GM12872 (cell line): ENCODE measurements around the gene FOXL3.

ENCODE experiments used
- TF ChIP-seq, protein P1 (sequence below): IDR thresholded peaks from 3 replicates; pipeline ENCODE4 v1.5.1; 2011; ENCODE audit warnings: low read depth, mild to moderate bottlenecking, low read length, moderate library complexity; ENCODE audit not compliant: insufficient read depth

Gene FOXL3

DNA sequence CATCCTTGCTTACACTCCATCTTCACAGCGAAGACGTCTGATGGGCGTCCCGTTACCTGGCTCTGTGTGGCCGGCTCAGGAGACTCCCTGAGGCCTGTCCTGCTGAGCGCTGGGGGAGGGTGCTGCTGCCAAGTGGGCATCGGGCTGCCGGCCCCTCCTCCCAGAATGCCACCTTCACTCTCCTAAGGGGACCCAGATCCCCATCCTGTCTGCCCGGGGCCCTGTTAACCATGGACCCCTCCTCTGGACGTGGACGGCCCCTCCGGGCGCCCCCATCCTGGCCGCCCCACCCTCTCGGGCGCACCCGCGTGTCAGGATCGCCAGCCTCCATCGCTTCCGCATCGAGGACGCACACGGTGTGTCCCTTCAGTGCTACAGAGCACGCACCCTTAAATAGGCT, 7.3 kb upstream of the FOXL3 start:
- TF ChIP-seq, protein P1, sequence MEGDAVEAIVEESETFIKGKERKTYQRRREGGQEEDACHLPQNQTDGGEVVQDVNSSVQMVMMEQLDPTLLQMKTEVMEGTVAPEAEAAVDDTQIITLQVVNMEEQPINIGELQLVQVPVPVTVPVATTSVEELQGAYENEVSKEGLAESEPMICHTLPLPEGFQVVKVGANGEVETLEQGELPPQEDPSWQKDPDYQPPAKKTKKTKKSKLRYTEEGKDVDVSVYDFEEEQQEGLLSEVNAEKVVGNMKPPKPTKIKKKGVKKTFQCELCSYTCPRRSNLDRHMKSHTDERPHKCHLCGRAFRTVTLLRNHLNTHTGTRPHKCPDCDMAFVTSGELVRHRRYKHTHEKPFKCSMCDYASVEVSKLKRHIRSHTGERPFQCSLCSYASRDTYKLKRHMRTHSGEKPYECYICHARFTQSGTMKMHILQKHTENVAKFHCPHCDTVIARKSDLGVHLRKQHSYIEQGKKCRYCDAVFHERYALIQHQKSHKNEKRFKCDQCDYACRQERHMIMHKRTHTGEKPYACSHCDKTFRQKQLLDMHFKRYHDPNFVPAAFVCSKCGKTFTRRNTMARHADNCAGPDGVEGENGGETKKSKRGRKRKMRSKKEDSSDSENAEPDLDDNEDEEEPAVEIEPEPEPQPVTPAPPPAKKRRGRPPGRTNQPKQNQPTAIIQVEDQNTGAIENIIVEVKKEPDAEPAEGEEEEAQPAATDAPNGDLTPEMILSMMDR = no peak

DNA sequence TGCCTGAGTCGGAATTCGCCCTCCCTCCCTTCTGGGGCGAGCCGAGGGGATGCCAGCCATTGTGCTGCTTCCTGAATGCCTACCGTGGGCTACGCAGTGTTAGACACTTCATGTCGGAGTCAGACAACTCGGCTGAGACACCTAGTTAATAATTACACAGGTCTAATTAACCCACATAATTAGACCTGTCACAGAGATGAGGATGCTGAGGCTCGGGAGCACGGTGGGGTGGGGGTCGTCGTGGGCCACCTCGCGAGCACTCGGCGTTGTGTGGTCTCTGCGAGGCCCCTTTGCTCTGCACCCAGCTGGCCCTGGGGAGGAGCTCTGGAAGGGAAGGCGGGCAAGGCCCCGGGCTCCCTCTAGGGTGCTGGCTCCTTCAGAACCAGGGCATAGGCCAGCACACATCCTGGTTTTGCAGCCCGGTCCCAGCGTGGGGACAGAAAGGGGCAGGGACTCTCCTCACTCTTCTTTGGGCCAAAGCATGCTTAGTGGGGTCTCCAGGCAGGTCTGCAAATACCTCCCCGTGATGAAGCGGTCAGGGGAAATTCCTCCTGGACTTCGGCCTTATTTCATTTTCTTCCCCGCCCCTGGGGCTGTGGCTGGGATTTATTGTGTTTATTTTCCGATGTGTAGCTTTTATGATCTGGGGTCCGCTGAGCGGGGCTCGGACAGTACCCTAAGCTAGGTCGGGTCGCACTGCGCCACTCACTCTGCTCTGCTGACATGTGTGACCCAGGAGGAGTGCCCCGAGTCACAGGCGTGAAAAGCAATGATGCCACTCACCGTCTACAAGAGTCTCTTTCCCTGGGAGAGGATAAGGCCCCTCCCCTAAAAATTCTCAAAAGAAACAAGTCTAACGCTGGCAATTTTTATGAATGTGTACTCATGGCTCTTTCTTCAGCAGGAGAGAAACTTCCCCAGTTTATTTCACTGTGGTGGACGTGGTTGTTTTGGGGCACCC, 4.9 kb upstream of the FOXL3 start:
- TF ChIP-seq, protein P1 = no peak

DNA sequence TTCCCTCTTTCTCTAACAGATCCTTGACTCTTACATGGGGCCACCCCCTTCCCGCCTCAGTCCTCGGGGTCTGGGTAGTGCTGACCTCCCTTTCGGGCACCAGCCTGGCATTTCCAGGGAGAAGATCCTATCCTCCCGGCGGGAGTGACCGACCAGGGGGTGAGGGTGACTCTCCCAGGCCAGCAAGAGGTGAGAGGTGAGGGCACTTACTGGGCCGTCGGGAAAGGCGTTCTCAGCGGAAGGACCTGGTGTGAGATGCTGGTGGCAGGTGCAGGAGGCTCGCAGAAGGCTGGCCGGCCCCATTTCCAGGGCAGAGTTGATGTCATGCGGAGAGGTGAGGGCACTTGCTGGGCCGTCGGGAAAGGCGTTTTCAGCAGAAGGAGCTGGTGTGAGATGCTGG, 4.2 kb upstream of the FOXL3 start:
- TF ChIP-seq, protein P1 = no peak

DNA sequence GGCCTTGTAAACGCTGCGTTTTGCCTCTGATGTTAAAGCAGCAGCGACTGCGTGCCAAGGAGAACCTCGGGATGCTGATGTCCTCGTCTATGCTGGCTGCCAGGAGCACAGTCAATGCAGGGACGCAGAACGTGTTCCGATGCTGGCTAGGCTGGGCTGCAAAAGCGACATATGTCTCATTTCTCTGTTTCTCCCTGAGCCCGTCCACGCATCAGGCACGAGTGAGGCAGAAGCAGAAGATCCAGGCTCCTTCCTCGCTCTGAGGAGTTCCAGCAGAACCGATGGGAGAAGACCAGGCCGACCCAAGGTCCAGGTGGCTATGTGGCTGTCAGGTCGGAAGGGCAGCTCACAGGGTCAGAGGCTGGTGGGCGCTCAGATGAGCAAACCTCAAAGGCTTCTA, 3.7 kb upstream of the FOXL3 start:
- TF ChIP-seq, protein P1 = no peak

DNA sequence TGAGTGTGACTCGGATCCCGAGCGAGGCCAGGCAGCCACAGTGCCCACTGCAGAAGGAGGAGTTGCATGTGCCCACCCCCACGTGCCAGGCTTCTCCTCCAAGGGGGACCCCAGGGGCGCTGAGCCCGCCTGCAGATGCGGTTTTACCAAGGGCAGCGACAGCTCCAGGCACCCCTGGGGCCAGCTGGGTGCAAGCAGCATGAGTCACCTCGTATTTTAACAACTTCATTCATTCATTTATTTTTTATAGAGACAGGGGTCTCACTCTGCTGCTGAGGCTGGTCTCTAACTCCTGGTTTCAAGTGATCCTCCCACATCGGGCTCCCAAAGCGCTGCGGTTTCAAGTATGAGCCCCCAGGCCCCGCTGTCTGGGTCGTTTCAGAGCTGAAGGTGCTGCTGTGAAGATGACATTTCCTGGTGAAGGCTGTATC, 1.3 kb upstream of the FOXL3 start:
- TF ChIP-seq, protein P1 = no peak

DNA sequence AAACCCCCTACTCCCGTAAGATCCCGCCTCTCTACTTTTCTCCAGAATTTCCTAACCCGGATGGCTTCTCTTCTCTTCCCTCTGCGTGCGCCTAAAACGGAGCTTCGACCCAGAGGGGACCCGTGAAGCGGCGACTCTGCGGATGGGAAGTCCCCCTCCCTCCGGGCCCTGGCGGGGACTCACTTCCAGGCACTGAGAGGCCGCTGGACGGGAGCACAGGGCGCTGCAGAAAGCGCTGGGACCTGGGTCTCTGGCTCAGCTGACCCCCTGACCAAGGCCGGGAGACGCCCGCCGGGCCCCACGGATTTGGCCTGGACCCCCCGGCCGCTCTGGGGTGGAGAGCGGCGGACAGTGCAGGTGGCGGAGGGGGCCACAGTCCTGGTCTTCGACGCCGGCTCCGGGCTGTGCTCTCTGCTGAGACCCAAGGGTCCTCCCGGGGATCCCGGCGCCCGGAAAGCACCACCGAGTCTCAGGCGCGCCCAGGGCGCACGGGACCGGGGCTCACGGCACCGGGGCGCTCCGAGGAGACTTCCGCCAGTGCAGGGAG, 688 bp upstream of the FOXL3 start:
- TF ChIP-seq, protein P1 = no peak

DNA sequence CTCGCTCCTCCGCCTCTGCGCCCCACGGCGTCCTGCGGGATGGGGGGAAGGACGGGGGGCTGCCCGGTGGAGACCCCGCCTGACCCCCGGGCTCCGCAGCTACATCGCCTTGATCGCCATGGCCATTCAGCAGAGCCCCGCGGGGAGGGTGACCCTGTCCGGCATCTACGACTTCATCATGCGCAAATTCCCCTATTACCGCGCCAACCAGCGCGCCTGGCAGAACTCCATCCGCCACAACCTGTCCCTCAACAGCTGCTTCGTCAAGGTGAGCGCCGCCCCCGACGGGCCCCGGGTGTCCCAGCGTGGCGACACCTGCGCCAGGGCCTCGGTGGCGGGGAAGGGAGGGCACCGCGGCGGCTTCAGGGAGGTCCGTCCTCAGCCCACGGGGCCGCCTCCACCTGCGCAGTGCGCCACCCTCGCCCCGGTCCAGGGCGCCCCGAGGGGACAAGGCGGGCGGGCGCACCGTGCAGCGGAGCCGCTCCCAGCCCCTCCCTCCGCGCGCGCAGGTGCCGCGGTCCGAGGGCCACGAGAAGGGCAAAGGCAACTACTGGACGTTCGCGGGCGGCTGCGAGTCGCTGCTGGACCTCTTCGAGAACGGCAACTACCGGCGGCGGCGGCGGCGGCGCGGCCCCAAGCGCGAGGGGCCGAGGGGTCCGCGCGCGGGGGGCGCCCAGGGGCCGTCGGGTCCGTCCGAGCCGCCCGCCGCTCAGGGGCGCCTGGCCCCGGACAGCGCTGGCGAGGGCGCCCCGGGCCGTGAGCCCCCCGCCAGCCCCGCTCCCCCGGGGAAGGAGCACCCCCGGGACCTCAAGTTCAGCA, 793 bp downstream of the FOXL3 start:
- TF ChIP-seq, protein P1 = no peak
